GM19455 (cell line): ENCODE results near the gene OR4K13.

Experiments used
- ATAC-seq: cut with Tn5 transposase; IDR thresholded peaks from one replicate; pipeline ENCODE4 v1.9.1; 2021; ENCODE audit not compliant: unreplicated experiment

The OR4K13 gene

DNA sequence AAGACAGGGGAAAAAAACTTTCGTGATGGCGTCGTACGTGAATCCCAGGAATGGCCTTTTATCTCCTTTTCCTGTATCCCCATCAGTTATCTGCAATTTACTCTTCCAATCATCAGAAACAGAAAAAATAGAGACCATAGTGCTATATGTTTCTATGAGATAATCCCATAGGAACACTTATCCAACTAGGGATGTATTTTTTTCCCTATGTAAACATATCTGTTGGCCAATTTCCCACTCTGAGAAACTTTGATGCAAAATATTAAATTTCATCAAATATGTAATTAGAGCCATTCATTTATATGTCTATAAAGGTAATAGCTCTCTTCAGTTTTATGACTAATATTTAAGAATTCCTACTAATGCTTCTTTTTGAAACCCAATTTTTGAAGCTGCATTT lies at the start of gene OR4K13:
Gene OR4K13 (minus strand): TSS at position 101 of the 400 bp plus-strand sequence. CDS start 1,280 bp downstream, outside the sequence.
- ATAC-seq, result no peak

DNA sequence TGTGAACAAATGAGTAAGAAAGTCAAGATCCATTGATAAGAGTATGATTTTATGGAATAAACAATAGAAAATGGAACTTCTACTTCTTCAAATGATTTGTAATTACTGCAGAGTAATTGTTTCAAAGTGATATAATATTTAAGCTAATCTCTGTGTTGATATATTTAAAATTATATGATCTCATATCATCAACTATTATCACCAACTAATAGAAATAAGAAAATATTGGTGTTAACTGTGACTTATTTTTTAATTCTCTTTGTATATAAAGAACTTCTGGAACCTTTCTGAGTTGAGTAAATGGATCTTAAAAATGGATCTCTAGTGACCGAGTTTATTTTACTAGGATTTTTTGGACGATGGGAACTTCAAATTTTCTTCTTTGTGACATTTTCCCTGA lies 23.9 kb upstream of the OR4K13 start, which contains the start of gene OR4L1:
Gene OR4L1 (plus strand): TSS at position 301 of the 400 bp plus-strand sequence. CDS start 0 bp downstream, at position 301.
- no peak for ATAC-seq

DNA sequence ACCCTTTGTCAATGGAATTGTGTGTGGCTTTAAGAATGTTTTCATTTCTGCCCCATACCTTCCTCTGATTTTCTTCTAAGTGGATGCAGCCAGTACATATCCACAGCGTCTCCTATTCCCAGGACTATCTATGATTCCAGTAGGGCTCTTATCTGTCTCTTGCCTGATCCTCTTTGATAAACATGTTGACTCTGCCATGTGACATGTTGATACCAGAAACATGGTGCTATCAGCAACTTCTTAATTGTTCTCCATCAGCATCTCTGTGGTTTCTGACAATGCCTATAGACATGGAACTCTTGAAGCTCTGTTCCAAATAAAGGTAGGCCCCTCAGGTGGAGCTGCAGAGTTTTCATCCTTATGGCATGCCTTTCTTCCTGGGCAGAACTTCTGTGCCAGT lies 12.4 kb upstream of the OR4K13 start:
- ATAC-seq, result no peak

GRCh38 chr14:20044243-20044642 lies 8.4 kb upstream of the OR4K13 start:
- ATAC-seq, result no peak

DNA sequence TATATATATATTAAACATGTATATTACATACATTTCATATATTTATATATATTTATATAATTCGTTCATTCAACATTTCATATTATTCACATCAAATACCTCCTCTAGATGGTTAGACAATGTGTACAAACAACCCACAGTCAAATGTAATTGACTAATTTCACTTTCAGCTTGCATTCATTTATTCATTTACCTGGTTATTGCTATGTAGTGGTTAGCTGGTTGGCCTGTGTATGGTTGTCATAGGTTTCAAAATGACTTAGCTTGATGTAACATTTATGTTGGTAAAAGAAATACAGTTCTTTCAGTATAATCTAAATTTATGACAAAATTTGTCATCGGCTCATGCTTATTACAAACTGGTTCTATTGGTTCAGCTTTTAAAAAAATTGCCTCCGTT lies 389 bp downstream of the OR4K13 start:
- no peak for ATAC-seq

DNA sequence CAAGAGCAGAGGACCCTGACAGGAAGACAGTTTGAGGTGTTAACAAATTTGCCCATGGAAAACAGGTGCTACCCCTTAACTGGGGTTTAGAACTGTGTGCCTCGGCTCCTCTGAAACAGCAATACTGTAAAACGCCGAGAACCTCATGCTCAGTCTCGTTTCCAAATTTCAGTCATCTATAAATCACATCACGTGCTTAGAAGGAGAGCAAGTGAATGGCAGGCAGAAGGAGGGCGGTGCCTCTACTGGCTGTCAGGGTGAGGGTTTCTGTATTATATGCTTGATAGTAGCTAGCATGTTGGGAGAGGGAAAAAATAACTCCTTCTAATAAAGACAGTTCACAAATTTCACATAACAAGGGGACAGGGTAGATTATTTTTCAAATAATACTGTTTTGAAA lies 4.8 kb downstream of the OR4K13 start:
- ATAC-seq, result no peak

GRCh38 chr14:20019257-20019865 lies 16.5 kb downstream of the OR4K13 start, which contains the start of gene OR4K14:
TSS of gene OR4K14 (minus strand) at chr14:20019307. CDS start at chr14:20015193, 4,114 bp downstream.
- ATAC-seq, result no peak

- ATAC-seq, result no peak
Observed at GRCh38 chr14:20008156-20008555, 27.7 kb downstream of the OR4K13 start.

- ATAC-seq, result no peak
Observed at GRCh38 chr14:20002319-20002718, 33.5 kb downstream of the OR4K13 start.

GRCh38 chr14:20001863-20002262 lies 34.0 kb downstream of the OR4K13 start, which contains the start of gene OR4Q2:
TSS of gene OR4Q2 (plus strand) at chr14:20002163.
- ATAC-seq, result no peak

DNA sequence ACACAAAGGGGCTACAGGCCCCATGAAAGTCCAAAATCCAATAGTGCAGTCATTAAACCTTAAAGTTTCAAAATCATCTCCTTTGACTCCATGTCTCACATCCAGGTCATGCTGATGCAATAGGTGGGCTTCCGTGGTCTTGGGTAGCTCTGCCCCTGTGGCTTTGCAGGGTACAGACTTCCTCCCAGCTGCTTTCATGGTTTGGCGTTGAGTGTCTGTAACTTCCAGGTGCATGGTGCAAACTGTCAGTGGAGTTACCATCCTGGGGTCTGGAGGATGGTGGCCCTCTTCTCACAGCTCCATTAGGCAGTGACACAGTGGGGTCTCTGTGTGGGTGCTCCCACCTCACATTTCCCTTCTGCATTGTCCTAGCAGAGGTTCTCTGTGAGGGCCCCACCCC lies 42.4 kb downstream of the OR4K13 start:
- ATAC-seq, result no peak
